Bronchial epithelial cell (primary cell): ENCODE data around the gene FSD1L. TPM values are rescaled to one million over a fixed set of nuclear protein-coding genes. Genes with fewer than 3 reads are reported as not detected.

Source experiments
- DNase-seq: peaks from one replicate; pipeline ENCODE4 v3.0.0-alpha.2; 2010; ENCODE audit warnings: low read depth
- FAIRE-seq: peaks from 2 replicates; lab custom pipeline; 2011; peaks lifted over from hg19 to GRCh38; lab: Jason Lieb, UNC
- H3K27me3 ChIP-seq: 2 replicates; pipeline ENCODE4 v1.5.1; 2011; ENCODE audit warnings: low read length; ENCODE audit not compliant: control insufficient read depth, insufficient read depth
- H3K36me3 ChIP-seq: 2 replicates; pipeline ENCODE4 v1.5.1; 2011; ENCODE audit warnings: low read length; ENCODE audit not compliant: control insufficient read depth, insufficient read depth
- H3K4me3 ChIP-seq: 2 replicates; pipeline ENCODE4 v1.5.1; 2011; ENCODE audit warnings: mild to moderate bottlenecking, low read depth, low read length, control low read depth
- CTCF ChIP-seq: IDR thresholded peaks from 2 replicates; pipeline ENCODE4 v1.5.1; 2011; ENCODE audit warnings: mild to moderate bottlenecking, moderate library complexity, low read length, control low read depth, inconsistent platforms; ENCODE audit not compliant: insufficient read depth, severe bottlenecking
- total RNA-seq: library from RNA; depleted of rRNA; stranded (reverse); fragments of >200 nt; gene quantifications from 2 replicates; pipeline ENCODE4 v1.2.1, GENCODE V29; 2014

The FSD1L gene
- total RNA-seq, 1 donor from 2014 or later: 2.4 TPM

GRCh38 chr9:105418588-105419500 lies 29.0 kb upstream of the FSD1L start:
- no peak for FAIRE-seq
- no peak for TF ChIP-seq CTCF
- DNase-seq: no peak

GRCh38 chr9:105419816-105420597 lies 27.8 kb upstream of the FSD1L start:
- H3K27me3 ChIP-seq: no peaks in the 10 kb centered on the region
- FAIRE-seq (no peak), DNase-seq (no peak)
- no peak overlapping the region for H3K4me3 ChIP-seq
- TF ChIP-seq CTCF: no peak
- H3K36me3 ChIP-seq: no peaks in the 10 kb centered on the region

More at GRCh38 chr9:105418588-105419500, 29.0 kb upstream of the FSD1L start:
- Histone ChIP-seq H3K27me3 (no peaks in the 10 kb centered on the region), H3K4me3 (no peak overlapping the region), H3K36me3 (no peaks in the 10 kb centered on the region)

- DNase-seq (no peak), FAIRE-seq (no peak)
- no peaks in the 10 kb centered on the region for H3K36me3 ChIP-seq
- H3K4me3 ChIP-seq: no peak overlapping the region
- H3K27me3 ChIP-seq: no peaks in the 10 kb centered on the region
- TF ChIP-seq CTCF: no peak
Measured at GRCh38 chr9:105421154-105421553, 26.7 kb upstream of the FSD1L start.

- H3K4me3 ChIP-seq: no peak overlapping the region
- no peaks in the 10 kb centered on the region for H3K36me3 ChIP-seq
- FAIRE-seq (no peak), DNase-seq (no peak)
- no peaks in the 10 kb centered on the region for H3K27me3 ChIP-seq
- no peak for TF ChIP-seq CTCF
Measured at GRCh38 chr9:105421864-105422263, 26.0 kb upstream of the FSD1L start.

- no peak overlapping the region for H3K4me3 ChIP-seq
- DNase-seq: peak; percentile 39
- peak; percentile 28 for TF ChIP-seq CTCF
Measured at GRCh38 chr9:105425816-105426433, 21.9 kb upstream of the FSD1L start.

More at GRCh38 chr9:105425816-105426433, 21.9 kb upstream of the FSD1L start:
- Histone ChIP-seq H3K36me3 (no peaks in the 10 kb centered on the region), H3K27me3 (no peaks in the 10 kb centered on the region)
- FAIRE-seq: no peak
